Peyer's patch (tissue), 4 donors: ENCODE measurements around the gene EPS8L1. TPM values are rescaled to one million over a fixed set of nuclear protein-coding genes. Genes with fewer than 3 reads are reported as not detected.
"Not testable (repeated sequence)": the region's sequence is repeated elsewhere in the genome, so short reads cannot be mapped to it uniquely, and the experiment has no call there.

ENCODE experiments used
- DNase-seq, 3 donors: peaks; one replicate each; pipeline ENCODE4 v3.0.0-alpha.2; 2017 to 2019
- H3K27ac ChIP-seq, 4 donors: fragments of 200-600 bp; sonication (generic); one replicate each; pipeline ENCODE4 v1.5.1; 2016 to 2019
- H3K27me3 ChIP-seq, 2 donors: fragments of 200-600 bp; sonication (generic); one replicate each; pipeline ENCODE4 v1.5.1; 2019
- H3K36me3 ChIP-seq, 3 donors: fragments of 200-600 bp; sonication (generic); one replicate each; pipeline ENCODE4 v1.5.1; 2016 to 2019
- H3K4me1 ChIP-seq, 4 donors: fragments of 200-600 bp; sonication (generic); one replicate each; pipeline ENCODE4 v1.5.1; 2016 to 2019
- H3K4me3 ChIP-seq, 4 donors: fragments of 200-600 bp; sonication (generic); 1 replicate in 3 of 4; 2 replicates in 1 of 4; pipeline ENCODE4 v1.5.1; 2016 to 2019; ENCODE audit warnings: mild to moderate bottlenecking in 1 of 4
- H3K9me3 ChIP-seq, 4 donors: fragments of 200-600 bp; sonication (generic); one replicate each; pipeline ENCODE4 v1.5.1; 2016 to 2019; ENCODE audit warnings: mild to moderate bottlenecking in 1 of 4
- CTCF ChIP-seq, 6 experiments: fragments of 450-650 bp in 4 of 6; fragments of 200-600 bp in 2 of 6; sonication (generic) in 1 of 6; IDR thresholded peaks; one replicate each; pipeline ENCODE4 v1.5.1; 2017 to 2019; ENCODE audit warnings: antibody characterized with exemption in 6 of 6, mild to moderate bottlenecking in 3 of 6, moderate library complexity in 1 of 6
- POLR2A ChIP-seq, 2 donors: fragments of 450-650 bp; IDR thresholded peaks; one replicate each; pipeline ENCODE4 v1.5.1; 2017; ENCODE audit warnings: antibody characterized with exemption in 2 of 2, mild to moderate bottlenecking in 2 of 2, moderate library complexity in 2 of 2
- total RNA-seq, 4 donors: library from RNA; depleted of rRNA; stranded (reverse); fragments of >200 nt; gene quantifications; one replicate each; pipeline ENCODE4 v1.1.0, GENCODE V29; 2016

The EPS8L1 gene
- total RNA-seq, 4 donors from 2014 or later, result 5.0 to 43.8 (median 23.1) TPM

GRCh38 chr19:55062735-55063491 is 12.8 kb upstream of the EPS8L1 start, which contains the start of gene RDH13:
RDH13 (minus strand) TSS chr19:55063148; CDS start chr19:55063032, 116 bp downstream.
- peak within 1 kb of the TSS; percentile 55 to 77 (median 67) for H3K27ac ChIP-seq
- peaks cover 0 to 11% (median 8%) of the 10 kb centered on the region in 4 donors for H3K4me1 ChIP-seq
- DNase-seq, result peak; percentile 94 to 98 (median 98)
- H3K27me3 ChIP-seq, result no peaks in the 10 kb centered on the region
- H3K9me3 ChIP-seq, result peaks cover 0 to 7% (median 0%) of the 10 kb centered on the region in 4 donors
- H3K36me3 ChIP-seq, result peaks cover 0 to 11% (median 0%) of the 10 kb centered on the region in 3 donors
- H3K4me3 ChIP-seq, result peak within 1 kb of the TSS; percentile 64 to 86 (median 75)
- TF ChIP-seq POLR2A (IDR thresholded peaks at IDR 0.05) (peak; percentile 48 to 60), CTCF (IDR thresholded peaks at IDR 0.05) (no peak)

- no peak for TF ChIP-seq CTCF (IDR thresholded peaks at IDR 0.05)
- no peak for TF ChIP-seq POLR2A (IDR thresholded peaks at IDR 0.05)
- Histone ChIP-seq H3K36me3 (peaks cover 0 to 7% (median 0%) of the 10 kb centered on the region in 3 donors), H3K27me3 (no peaks in the 10 kb centered on the region), H3K27ac (peak overlapping the region in 2 of 4 donors; percentile 61 to 73), H3K4me1 (peaks cover 0 to 11% (median 8%) of the 10 kb centered on the region in 4 donors), H3K4me3 (peak overlapping the region in 2 of 4 donors; percentile 67 to 83), H3K9me3 (peaks cover 0 to 7% (median 0%) of the 10 kb centered on the region in 4 donors)
- DNase-seq, result no peak
Measured at GRCh38 chr19:55063492-55063843, 12.2 kb upstream of the EPS8L1 start.

GRCh38 chr19:55065516-55065915 is 10.2 kb upstream of the EPS8L1 start:
- not testable (repeated sequence) for H3K4me3 ChIP-seq, DNase-seq, H3K36me3 ChIP-seq, H3K27ac ChIP-seq, H3K27me3 ChIP-seq
- Histone ChIP-seq H3K9me3 (peaks cover 0 to 13% (median 0%) of the 10 kb centered on the region in 4 donors), H3K4me1 (peaks cover 0 to 22% (median 11%) of the 10 kb centered on the region in 4 donors)

- Histone ChIP-seq H3K27ac (no peak overlapping the region), H3K4me3 (no peak overlapping the region), H3K9me3 (peaks cover 0 to 13% (median 0%) of the 10 kb centered on the region in 4 donors), H3K4me1 (peaks cover under 1 to 20% (median 11%) of the 10 kb centered on the region in 4 donors), H3K36me3 (no peaks in the 10 kb centered on the region), H3K27me3 (no peaks in the 10 kb centered on the region)
- no peak for DNase-seq
- TF ChIP-seq POLR2A (IDR thresholded peaks at IDR 0.05) (no peak), CTCF (IDR thresholded peaks at IDR 0.05) (no peak)
Measured at GRCh38 chr19:55066107-55066709, 9.5 kb upstream of the EPS8L1 start.

- Histone ChIP-seq H3K9me3 (peaks cover 0 to 12% (median 0%) of the 10 kb centered on the region in 4 donors), H3K4me1 (peaks cover 0 to 11% (median 6%) of the 10 kb centered on the region in 4 donors), H3K27me3 (no peaks in the 10 kb centered on the region), H3K36me3 (no peaks in the 10 kb centered on the region), H3K27ac (no peak overlapping the region), H3K4me3 (no peak overlapping the region)
- DNase-seq, result no peak
- no peak for TF ChIP-seq POLR2A (IDR thresholded peaks at IDR 0.05)
- no peak for TF ChIP-seq CTCF (IDR thresholded peaks at IDR 0.05)
Measured at GRCh38 chr19:55067869-55068268, 7.8 kb upstream of the EPS8L1 start.
